WERI-Rb-1 (cell line): ENCODE data around the gene IRX5.

Experiments
- DNase-seq: peaks from one replicate; pipeline ENCODE4 v3.0.0-alpha.2; 2020
- H3K27ac ChIP-seq: fragments of 250-450 bp; sonication (Bioruptor Pico); 2 replicates; pipeline ENCODE4 v1.5.1; 2020; ENCODE audit warnings: mild to moderate bottlenecking, moderate library complexity
- H3K27me3 ChIP-seq: fragments of 250-450 bp; sonication (Bioruptor Pico); 2 replicates; pipeline ENCODE4 v1.5.1; 2021; ENCODE audit warnings: mild to moderate bottlenecking, low read depth, moderate library complexity; ENCODE audit not compliant: insufficient read depth, severe bottlenecking
- H3K36me3 ChIP-seq: fragments of 250-450 bp; sonication (Bioruptor Pico); 2 replicates; pipeline ENCODE4 v1.5.1; 2020; ENCODE audit warnings: mild to moderate bottlenecking, moderate library complexity
- H3K4me3 ChIP-seq: 2 replicates; pipeline ENCODE4 v1.5.1; 2011; ENCODE audit warnings: low read depth, mild to moderate bottlenecking, control low read depth, low read length
- H3K9me3 ChIP-seq: fragments of 250-450 bp; sonication (Bioruptor Pico); 2 replicates; pipeline ENCODE4 v1.5.1; 2021; ENCODE audit warnings: mild to moderate bottlenecking, moderate library complexity; ENCODE audit not compliant: severe bottlenecking
- TF ChIP-seq, protein P1 (sequence below): IDR thresholded peaks from 2 replicates; pipeline ENCODE4 v1.5.1; 2011; ENCODE audit warnings: low read depth, mild to moderate bottlenecking, control low read depth, inconsistent platforms, low read length

The IRX5 gene

DNA sequence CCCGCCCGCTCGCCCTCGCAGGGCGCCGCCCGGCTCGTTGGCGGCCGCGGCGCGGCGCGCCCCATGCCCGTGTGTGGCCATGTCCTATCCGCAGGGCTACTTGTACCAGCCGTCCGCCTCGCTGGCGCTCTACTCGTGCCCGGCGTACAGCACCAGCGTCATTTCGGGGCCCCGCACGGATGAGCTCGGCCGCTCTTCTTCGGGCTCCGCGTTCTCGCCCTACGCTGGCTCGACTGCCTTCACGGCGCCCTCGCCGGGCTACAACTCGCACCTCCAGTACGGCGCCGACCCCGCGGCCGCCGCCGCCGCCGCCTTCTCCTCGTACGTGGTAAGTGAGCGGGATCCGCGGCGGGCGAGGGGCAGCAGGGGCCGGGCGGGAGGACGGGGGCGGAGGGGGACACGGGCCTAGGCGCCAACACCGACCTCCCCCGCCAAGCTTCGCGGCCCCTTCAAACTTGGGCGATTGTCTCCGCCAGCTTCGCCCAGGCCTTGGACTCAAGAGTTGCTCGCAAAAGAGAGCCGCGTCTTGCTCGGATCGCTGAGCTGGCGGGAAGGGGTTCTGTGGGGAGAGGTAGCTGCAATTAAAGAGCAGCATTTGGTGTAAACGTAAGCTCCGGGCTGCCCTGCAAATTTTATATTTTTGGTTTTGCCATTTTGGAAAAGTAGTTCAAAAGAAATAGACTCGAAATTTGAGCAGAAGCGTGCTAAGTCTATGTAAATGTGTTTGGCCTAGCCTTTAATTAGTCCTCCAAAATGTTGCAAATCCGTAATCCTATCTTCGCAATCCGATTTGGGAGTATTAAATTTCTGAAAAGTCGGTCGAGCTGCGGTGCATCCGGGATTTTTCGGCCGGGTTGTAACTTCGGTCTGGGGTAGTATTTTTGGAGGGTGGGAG lies 702 bp downstream of the IRX5 start:
- TF ChIP-seq, protein P1, sequence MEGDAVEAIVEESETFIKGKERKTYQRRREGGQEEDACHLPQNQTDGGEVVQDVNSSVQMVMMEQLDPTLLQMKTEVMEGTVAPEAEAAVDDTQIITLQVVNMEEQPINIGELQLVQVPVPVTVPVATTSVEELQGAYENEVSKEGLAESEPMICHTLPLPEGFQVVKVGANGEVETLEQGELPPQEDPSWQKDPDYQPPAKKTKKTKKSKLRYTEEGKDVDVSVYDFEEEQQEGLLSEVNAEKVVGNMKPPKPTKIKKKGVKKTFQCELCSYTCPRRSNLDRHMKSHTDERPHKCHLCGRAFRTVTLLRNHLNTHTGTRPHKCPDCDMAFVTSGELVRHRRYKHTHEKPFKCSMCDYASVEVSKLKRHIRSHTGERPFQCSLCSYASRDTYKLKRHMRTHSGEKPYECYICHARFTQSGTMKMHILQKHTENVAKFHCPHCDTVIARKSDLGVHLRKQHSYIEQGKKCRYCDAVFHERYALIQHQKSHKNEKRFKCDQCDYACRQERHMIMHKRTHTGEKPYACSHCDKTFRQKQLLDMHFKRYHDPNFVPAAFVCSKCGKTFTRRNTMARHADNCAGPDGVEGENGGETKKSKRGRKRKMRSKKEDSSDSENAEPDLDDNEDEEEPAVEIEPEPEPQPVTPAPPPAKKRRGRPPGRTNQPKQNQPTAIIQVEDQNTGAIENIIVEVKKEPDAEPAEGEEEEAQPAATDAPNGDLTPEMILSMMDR, result no peak
- H3K36me3 ChIP-seq, result no peaks in the 10 kb centered on the region
- no peak overlapping the region for H3K27ac ChIP-seq
- peak; percentile 25 for DNase-seq
- peaks cover 7% of the 10 kb centered on the region for H3K9me3 ChIP-seq
- peak overlapping the region; percentile 59 for H3K4me3 ChIP-seq
- H3K27me3 ChIP-seq, result peaks cover 32% of the 10 kb centered on the region

DNA sequence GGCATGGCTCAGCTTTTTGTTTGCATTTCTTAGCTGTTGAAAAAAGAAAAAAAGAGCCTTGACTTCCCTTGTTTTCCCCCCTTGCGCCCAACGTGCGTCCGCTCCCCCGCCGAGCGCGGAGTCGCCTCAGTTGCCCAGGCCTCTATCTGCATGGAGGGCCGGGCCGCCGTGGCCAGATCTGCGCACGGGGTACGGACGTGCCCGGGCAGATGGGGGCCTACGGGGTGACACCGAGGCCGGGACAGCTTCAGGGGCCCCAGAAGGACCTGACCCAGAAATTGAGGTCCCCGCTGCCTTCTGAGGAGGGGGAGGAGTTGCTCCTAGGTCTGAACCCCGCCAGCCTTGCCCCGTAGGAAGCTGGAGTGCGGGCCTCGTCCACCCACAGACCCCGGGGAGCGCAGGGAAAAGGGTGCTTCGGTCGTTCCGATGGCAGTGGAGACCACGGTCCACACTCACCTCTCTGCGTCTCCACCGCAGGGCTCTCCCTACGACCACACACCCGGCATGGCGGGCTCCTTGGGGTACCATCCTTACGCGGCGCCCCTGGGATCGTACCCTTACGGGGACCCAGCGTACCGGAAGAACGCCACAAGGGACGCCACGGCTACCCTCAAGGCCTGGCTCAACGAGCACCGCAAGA lies 1.5 kb downstream of the IRX5 start:
- Histone ChIP-seq H3K36me3 (no peaks in the 10 kb centered on the region), H3K9me3 (peaks cover 7% of the 10 kb centered on the region), H3K27me3 (peaks cover 40% of the 10 kb centered on the region), H3K4me3 (peak overlapping the region; percentile 59), H3K27ac (no peak overlapping the region)
- TF ChIP-seq, protein P1, result no peak
- no peak for DNase-seq

DNA sequence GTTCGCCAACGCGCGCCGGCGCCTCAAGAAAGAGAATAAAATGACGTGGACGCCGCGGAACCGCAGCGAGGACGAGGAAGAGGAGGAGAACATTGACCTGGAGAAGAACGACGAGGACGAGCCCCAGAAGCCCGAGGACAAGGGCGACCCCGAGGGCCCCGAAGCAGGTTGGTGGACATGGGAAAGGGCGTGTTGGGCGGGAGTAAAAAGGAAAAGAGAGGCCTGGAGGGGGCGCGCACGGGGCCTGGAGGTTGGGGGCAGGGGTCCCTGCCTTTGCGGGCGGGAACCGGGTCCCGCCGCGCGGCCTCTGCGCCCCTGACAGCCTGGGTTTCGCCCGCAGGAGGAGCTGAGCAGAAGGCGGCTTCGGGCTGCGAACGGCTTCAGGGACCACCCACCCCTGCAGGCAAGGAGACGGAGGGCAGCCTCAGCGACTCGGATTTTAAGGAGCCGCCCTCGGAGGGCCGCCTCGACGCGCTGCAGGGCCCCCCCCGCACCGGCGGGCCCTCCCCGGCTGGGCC lies 2.1 kb downstream of the IRX5 start:
- TF ChIP-seq, protein P1, result no peak
- Histone ChIP-seq H3K4me3 (no peak overlapping the region), H3K9me3 (peaks cover 7% of the 10 kb centered on the region), H3K27ac (no peak overlapping the region), H3K36me3 (no peaks in the 10 kb centered on the region), H3K27me3 (peaks cover 47% of the 10 kb centered on the region)
- DNase-seq, result no peak

- DNase-seq, result no peak
These were observed 2.8 kb downstream of the IRX5 start for GRCh38 chr16:54933281-54934011.

GRCh38 chr16:54934481-54935265 lies 4.0 kb downstream of the IRX5 start:
- Histone ChIP-seq H3K9me3 (peaks cover 7% of the 10 kb centered on the region), H3K27ac (no peak overlapping the region), H3K27me3 (peaks cover 66% of the 10 kb centered on the region), H3K36me3 (no peaks in the 10 kb centered on the region), H3K4me3 (no peak overlapping the region)
- peak; percentile 42 for DNase-seq
- TF ChIP-seq, protein P1, result peak; percentile 69

More at GRCh38 chr16:54933281-54934011, 2.8 kb downstream of the IRX5 start:
- TF ChIP-seq, protein P1, result no peak
- no peaks in the 10 kb centered on the region for H3K36me3 ChIP-seq
- H3K9me3 ChIP-seq, result peaks cover 7% of the 10 kb centered on the region
- no peak overlapping the region for H3K4me3 ChIP-seq
- H3K27ac ChIP-seq, result no peak overlapping the region
- H3K27me3 ChIP-seq, result peaks cover 53% of the 10 kb centered on the region
